ENCODE data around the gene CLNK. TPM values are rescaled to one million over a fixed set of nuclear protein-coding genes. Genes with fewer than 3 reads are reported as not detected.

The CLNK gene
- total and polyA plus RNA-seq, 7 donors = 0.01 to 0.09 TPM; not detected in 5

DNA sequence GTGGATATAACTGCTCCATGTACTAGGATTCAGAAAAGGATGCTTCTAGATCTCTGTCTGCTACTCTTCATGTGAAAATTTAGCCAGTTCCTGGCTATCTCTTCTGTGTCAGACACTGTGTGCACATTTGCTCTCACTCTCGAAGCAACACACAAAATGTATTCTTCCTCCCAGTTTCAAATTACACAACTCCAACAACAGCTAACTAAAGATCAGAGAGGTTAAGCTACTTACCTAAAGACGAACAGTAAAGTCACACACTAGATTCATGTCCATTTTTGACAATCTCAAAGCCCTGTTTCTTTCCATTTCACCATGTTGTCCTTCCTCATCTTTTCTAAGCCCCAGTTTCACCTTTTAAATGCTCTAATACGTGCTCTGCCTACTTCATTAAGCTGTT is 2.2 kb downstream of the CLNK start:
- Histone ChIP-seq H3K27me3 (ENCODE audit: insufficient read depth in 3 of 3, low read length in 2 of 3) (no peaks in the 10 kb centered on the region), H3K27ac (no peak overlapping the region), H3K36me3 (ENCODE audit: insufficient read depth in 1 of 2, low read depth in 1 of 2) (no peaks in the 10 kb centered on the region), H3K4me3 (no peak overlapping the region), H3K4me1 (no peaks in the 10 kb centered on the region), H3K9me3 (no peaks in the 10 kb centered on the region)
- ATAC-seq (no peak), DNase-seq (no peak)
- TF ChIP-seq, protein P1, sequence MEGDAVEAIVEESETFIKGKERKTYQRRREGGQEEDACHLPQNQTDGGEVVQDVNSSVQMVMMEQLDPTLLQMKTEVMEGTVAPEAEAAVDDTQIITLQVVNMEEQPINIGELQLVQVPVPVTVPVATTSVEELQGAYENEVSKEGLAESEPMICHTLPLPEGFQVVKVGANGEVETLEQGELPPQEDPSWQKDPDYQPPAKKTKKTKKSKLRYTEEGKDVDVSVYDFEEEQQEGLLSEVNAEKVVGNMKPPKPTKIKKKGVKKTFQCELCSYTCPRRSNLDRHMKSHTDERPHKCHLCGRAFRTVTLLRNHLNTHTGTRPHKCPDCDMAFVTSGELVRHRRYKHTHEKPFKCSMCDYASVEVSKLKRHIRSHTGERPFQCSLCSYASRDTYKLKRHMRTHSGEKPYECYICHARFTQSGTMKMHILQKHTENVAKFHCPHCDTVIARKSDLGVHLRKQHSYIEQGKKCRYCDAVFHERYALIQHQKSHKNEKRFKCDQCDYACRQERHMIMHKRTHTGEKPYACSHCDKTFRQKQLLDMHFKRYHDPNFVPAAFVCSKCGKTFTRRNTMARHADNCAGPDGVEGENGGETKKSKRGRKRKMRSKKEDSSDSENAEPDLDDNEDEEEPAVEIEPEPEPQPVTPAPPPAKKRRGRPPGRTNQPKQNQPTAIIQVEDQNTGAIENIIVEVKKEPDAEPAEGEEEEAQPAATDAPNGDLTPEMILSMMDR (IDR thresholded peaks at IDR 0.05) = no peak
- intact Hi-C loops (cut with DNase I) = no loop called here
- WGBS, 3 donors = 74 to 80% (median 78%) methylated on average over 3 of the region's 3 CpGs

DNA sequence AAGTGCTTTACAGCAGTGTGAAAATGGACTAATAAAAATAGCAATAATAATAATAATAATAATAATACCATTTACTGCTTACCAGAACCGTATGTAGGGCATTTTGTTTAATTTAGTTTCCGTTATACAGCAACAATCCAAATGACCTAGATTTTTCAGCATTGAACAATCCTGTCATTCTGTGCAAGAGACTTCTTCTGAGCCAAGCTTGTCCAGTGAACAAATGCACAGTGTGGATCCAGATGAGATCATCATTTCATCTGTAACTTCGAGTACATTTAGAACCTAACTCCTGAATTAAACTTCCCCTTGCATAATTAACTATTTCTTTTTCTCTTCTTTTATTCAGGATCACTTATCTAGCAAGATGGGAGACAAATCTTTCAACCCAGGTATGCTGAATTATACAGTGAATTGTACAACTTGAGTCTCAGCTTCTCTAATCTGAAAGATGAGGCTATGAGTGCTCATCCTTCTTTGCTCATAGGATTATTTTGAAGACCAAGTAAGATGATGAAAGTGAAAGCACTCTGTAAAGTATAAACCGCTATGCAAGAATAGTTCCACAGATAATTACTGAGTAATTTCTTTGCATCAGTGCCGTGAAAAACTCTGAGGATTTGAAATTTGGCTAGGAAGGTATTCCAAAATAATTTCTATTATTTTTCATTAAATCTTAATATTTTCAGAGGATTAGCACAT is 6.6 kb downstream of the CLNK start:
- 27 to 49% (median 37%) methylated on average over 5 of the region's 5 CpGs for WGBS, 3 donors
- Histone ChIP-seq H3K27me3 (ENCODE audit: insufficient read depth in 3 of 3, low read length in 2 of 3) (no peaks in the 10 kb centered on the region), H3K4me1 (no peaks in the 10 kb centered on the region), H3K4me3 (no peak overlapping the region), H3K27ac (no peak overlapping the region), H3K9me3 (no peaks in the 10 kb centered on the region), H3K36me3 (ENCODE audit: insufficient read depth in 1 of 2, low read depth in 1 of 2) (no peaks in the 10 kb centered on the region)
- ATAC-seq (no peak), DNase-seq (no peak)
- TF ChIP-seq, protein P1 (IDR thresholded peaks at IDR 0.05) = no peak
- intact Hi-C loops (cut with DNase I) = no loop called here

DNA sequence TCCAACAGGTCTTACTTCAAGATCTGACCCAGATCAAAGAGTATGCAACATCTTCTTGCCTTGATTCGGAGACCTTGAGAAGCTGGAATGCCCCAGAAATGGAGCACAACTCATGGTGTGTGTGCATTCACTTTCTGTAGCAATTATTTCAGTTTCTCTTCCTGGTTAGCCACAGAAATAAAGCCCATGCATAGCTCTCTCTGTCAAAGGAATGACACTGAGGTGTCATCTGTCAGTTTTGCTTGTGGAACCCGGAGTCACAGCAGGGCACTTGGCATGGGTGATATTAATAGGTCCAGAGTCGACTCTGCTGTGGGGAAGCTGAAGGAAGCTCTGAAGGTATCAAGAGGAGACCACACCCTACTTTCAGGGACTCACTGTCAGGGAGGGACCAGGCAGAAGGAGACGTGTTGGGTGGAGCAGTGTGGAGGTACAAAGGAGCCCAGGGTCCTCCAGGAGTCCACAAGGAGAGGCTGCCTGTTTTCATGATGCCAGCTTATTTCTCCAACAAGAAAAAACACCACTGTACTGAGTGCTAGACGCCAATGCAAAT is 10.7 kb downstream of the CLNK start:
- Histone ChIP-seq H3K9me3 (no peaks in the 10 kb centered on the region), H3K4me3 (no peak overlapping the region), H3K27me3 (ENCODE audit: insufficient read depth in 3 of 3, low read length in 2 of 3) (no peaks in the 10 kb centered on the region), H3K4me1 (no peaks in the 10 kb centered on the region), H3K27ac (no peak overlapping the region), H3K36me3 (ENCODE audit: insufficient read depth in 1 of 2, low read depth in 1 of 2) (no peaks in the 10 kb centered on the region)
- DNase-seq (no peak), ATAC-seq (no peak)
- intact Hi-C loops (cut with DNase I) = no loop called here
- WGBS, 3 donors = 66 to 78% (median 72%) methylated on average over 5 of the region's 5 CpGs
- TF ChIP-seq, protein P1 (IDR thresholded peaks at IDR 0.05) = no peak

DNA sequence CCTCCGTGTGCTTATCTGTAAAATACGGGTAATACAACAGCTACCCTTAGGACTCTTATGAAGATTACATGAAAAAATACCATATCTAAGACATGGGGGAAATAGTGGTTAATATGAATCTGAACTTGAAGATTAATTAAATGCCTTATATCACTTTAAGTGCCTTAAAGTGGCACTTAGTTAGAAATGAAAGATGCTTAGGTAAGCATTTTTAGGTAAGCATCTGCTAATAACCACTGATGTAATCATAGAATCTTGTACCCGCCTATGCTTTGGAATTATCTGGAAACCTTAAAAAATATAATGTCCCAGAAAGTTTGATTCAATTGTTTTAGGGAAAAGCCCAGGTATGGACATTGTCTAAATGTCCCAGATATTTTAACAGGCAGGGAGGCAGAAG is 12.2 kb downstream of the CLNK start:
- H3K4me1 ChIP-seq = no peaks in the 10 kb centered on the region
- H3K36me3 ChIP-seq (ENCODE audit: insufficient read depth in 1 of 2, low read depth in 1 of 2) = no peaks in the 10 kb centered on the region
- intact Hi-C loops (cut with DNase I) = no loop called here
- H3K4me3 ChIP-seq = no peak overlapping the region
- H3K27ac ChIP-seq = no peak overlapping the region
- TF ChIP-seq, protein P1 (IDR thresholded peaks at IDR 0.05) = no peak
- no peaks in the 10 kb centered on the region for H3K9me3 ChIP-seq
- ATAC-seq (no peak), DNase-seq (no peak)
- 75 to 93% (median 89%) methylated on average over 3 of the region's 3 CpGs for WGBS, 3 donors
- no peaks in the 10 kb centered on the region for H3K27me3 ChIP-seq (ENCODE audit: insufficient read depth in 3 of 3, low read length in 2 of 3)

DNA sequence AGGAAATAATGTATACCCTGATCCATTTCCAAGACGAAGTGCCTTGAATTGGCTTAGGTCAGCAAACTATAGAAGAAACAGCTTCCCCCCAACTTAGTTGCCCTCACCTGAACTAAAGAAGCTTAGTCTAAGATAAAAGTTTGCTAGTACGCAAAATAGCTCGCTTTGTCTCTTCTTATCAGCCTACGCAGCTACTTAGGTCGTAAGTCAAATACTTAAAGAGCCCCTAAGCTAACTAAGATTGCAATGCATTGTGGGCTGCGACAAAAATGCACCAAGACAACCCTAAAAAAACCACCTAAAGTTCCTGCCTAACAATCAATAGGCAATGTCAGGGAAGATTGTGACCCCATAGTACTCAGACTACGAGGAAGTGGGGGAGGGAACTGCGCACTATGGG is 12.8 kb downstream of the CLNK start:
- no peaks in the 10 kb centered on the region for H3K27me3 ChIP-seq (ENCODE audit: insufficient read depth in 3 of 3, low read length in 2 of 3)
- no peaks in the 10 kb centered on the region for H3K9me3 ChIP-seq
- DNase-seq (no peak), ATAC-seq (no peak)
- no peak overlapping the region for H3K27ac ChIP-seq
- H3K4me1 ChIP-seq = no peaks in the 10 kb centered on the region
- TF ChIP-seq, protein P1 (IDR thresholded peaks at IDR 0.05) = no peak
- intact Hi-C loops (cut with DNase I) = no loop called here
- H3K36me3 ChIP-seq (ENCODE audit: insufficient read depth in 1 of 2, low read depth in 1 of 2) = no peaks in the 10 kb centered on the region
- 79 to 85% (median 80%) methylated on average over 8 of the region's 8 CpGs for WGBS, 3 donors
- no peak overlapping the region for H3K4me3 ChIP-seq

Data from psoas muscle (tissue), 8 donors.